ENCODE measurements around the gene SUCO. TPM values are rescaled to one million over a fixed set of nuclear protein-coding genes. Genes with fewer than 3 reads are reported as not detected.
A peak's percentile ranks its signal among the peaks of the same experiment; 100 is the strongest.

SUCO gene
- total and polyA plus RNA-seq, 5 experiments from 2014 or later = 10.3 to 63.1 (median 14.6) TPM

- Mint-ChIP-seq H3K9me3 (no peaks in the 10 kb centered on the region), H3K27ac (no peak overlapping the region), H3K4me3 (no peak overlapping the region), H3K27me3 (no peaks in the 10 kb centered on the region), H3K4me1 (peaks cover 27 to 54% (median 38%) of the 10 kb centered on the region in 4 donors), H3K36me3 (no peaks in the 10 kb centered on the region)
- POLR2A ChIA-PET = no interaction called here
- ATAC-seq (no peak), DNase-seq (no peak)
These were observed 12.6 kb downstream of the SUCO start for GRCh38 chr1:172545396-172546004.

GRCh38 chr1:172547071-172547470 lies 14.1 kb downstream of the SUCO start:
- no peak for ATAC-seq
- H3K27ac Mint-ChIP-seq = no peak overlapping the region
- DNase-seq = no peak
- no peaks in the 10 kb centered on the region for H3K9me3 Mint-ChIP-seq
- peaks cover 0 to 7% (median 0%) of the 10 kb centered on the region in 3 donors for H3K36me3 Mint-ChIP-seq
- H3K4me1 Mint-ChIP-seq = peaks cover 20 to 49% (median 33%) of the 10 kb centered on the region in 4 donors
- no peaks in the 10 kb centered on the region for H3K27me3 Mint-ChIP-seq
- H3K4me3 Mint-ChIP-seq = no peak overlapping the region
- POLR2A ChIA-PET = no interaction called here

DNA sequence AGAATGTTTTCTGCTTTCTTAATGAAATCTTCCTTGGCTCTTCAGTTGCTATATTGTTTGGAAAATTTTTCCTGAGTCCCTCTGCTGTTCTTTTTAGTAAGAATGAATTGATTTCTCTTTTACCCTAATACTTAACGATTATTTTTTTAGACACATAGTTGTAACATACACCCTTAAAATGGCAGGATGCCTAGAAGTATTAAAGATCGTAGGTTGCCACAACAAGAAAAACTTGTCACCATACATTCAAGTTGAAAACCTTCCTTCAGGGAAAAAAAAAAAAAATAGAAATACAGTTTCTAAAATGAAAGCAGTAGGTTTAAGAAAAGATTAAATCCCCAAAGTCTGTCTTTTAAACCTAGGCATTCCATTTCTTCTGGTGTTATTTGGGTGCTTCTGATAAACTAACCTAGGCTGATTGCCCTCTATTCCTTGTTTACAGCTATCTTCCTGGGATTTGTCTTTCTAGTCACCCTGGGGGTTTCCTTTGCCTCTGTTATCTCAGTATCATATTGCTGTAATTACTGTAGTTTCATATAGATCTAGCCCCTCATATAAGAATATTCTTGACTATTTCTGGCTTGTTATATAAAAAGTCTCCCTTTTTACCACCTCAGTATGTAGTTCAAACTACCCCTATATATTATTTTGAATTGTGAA lies 16.8 kb downstream of the SUCO start:
- H3K4me3 Mint-ChIP-seq = peak overlapping the region in 2 of 10 donors; percentile 46 to 49
- peaks cover 0 to 21% (median under 1%) of the 10 kb centered on the region in 3 donors for H3K36me3 Mint-ChIP-seq
- peak overlapping the region in 2 of 10 donors; percentile 21 to 28 for H3K27ac Mint-ChIP-seq
- no peaks in the 10 kb centered on the region for H3K9me3 Mint-ChIP-seq
- H3K4me1 Mint-ChIP-seq = peaks cover 16 to 46% (median 33%) of the 10 kb centered on the region in 4 donors
- POLR2A ChIA-PET = interaction anchor here (0.6 kb wide), 1 partner anchor 1279 kb away, joined by 4 read pairs; no protein-coding TSS in a partner anchor
- no peaks in the 10 kb centered on the region for H3K27me3 Mint-ChIP-seq
- ATAC-seq (no peak), DNase-seq (no peak)

GRCh38 chr1:172551279-172551678 lies 18.3 kb downstream of the SUCO start:
- POLR2A ChIA-PET = no interaction called here
- ATAC-seq (no peak), DNase-seq (no peak)
- peaks cover 3 to 37% (median 4%) of the 10 kb centered on the region in 3 donors for H3K36me3 Mint-ChIP-seq
- no peaks in the 10 kb centered on the region for H3K9me3 Mint-ChIP-seq
- H3K27me3 Mint-ChIP-seq = no peaks in the 10 kb centered on the region
- no peak overlapping the region for H3K4me3 Mint-ChIP-seq
- H3K4me1 Mint-ChIP-seq = peaks cover 23 to 52% (median 38%) of the 10 kb centered on the region in 4 donors
- no peak overlapping the region for H3K27ac Mint-ChIP-seq

GRCh38 chr1:172554915-172555314 lies 22.0 kb downstream of the SUCO start:
- DNase-seq (no peak), ATAC-seq (no peak)
- H3K9me3 Mint-ChIP-seq = no peaks in the 10 kb centered on the region
- POLR2A ChIA-PET = no interaction called here
- H3K27me3 Mint-ChIP-seq = no peaks in the 10 kb centered on the region
- H3K36me3 Mint-ChIP-seq = peaks cover 3 to 69% (median 21%) of the 10 kb centered on the region in 3 donors
- H3K27ac Mint-ChIP-seq = peak overlapping the region in 1 of 10 donors; percentile 11
- peaks cover 12 to 27% (median 18%) of the 10 kb centered on the region in 4 donors for H3K4me1 Mint-ChIP-seq
- H3K4me3 Mint-ChIP-seq = no peak overlapping the region

- H3K4me3 Mint-ChIP-seq = no peak overlapping the region
- H3K4me1 Mint-ChIP-seq = peaks cover 5 to 16% (median 10%) of the 10 kb centered on the region in 4 donors
- H3K9me3 Mint-ChIP-seq = no peaks in the 10 kb centered on the region
- ATAC-seq (no peak), DNase-seq (no peak)
- H3K27me3 Mint-ChIP-seq = no peaks in the 10 kb centered on the region
- POLR2A ChIA-PET = no interaction called here
- no peak overlapping the region for H3K27ac Mint-ChIP-seq
- peaks cover 3 to 82% (median 28%) of the 10 kb centered on the region in 3 donors for H3K36me3 Mint-ChIP-seq
These were observed 23.5 kb downstream of the SUCO start for GRCh38 chr1:172556461-172556860.

DNA sequence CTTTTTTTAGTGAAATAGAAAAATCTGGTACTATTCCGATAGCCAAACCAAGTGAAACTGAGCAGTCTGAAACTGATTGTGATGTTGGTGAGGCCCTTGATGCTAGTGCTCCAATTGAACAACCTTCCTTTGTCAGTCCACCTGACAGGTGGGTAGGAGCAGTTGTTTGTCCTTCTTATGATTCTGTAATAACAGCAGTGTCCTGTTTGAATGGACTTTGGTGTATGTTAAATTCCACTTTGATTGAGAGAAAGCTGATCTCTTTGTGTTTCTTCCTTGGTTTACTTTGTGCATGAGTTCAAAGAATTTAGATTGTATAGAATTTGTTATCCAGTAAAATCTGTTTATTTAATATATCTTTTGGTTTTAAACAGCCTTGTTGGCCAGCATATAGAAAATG lies 24.3 kb downstream of the SUCO start:
- Mint-ChIP-seq H3K4me1 (peaks cover 5 to 10% (median 8%) of the 10 kb centered on the region in 4 donors), H3K9me3 (no peaks in the 10 kb centered on the region), H3K27ac (no peak overlapping the region), H3K4me3 (no peak overlapping the region), H3K27me3 (no peaks in the 10 kb centered on the region), H3K36me3 (peaks cover 3 to 84% (median 33%) of the 10 kb centered on the region in 3 donors)
- no peak for DNase-seq
- ATAC-seq = no peak
- POLR2A ChIA-PET = no interaction called here

GRCh38 chr1:172559572-172560210 lies 26.7 kb downstream of the SUCO start:
- Mint-ChIP-seq H3K4me1 (peaks cover 5 to 15% (median 8%) of the 10 kb centered on the region in 4 donors), H3K4me3 (no peak overlapping the region), H3K27me3 (no peaks in the 10 kb centered on the region), H3K36me3 (peaks cover 12 to 94% (median 52%) of the 10 kb centered on the region in 3 donors), H3K27ac (no peak overlapping the region), H3K9me3 (no peaks in the 10 kb centered on the region)
- POLR2A ChIA-PET = no interaction called here
- no peak for ATAC-seq
- DNase-seq = no peak

GRCh38 chr1:172561252-172561651 lies 28.3 kb downstream of the SUCO start:
- Mint-ChIP-seq H3K27me3 (no peaks in the 10 kb centered on the region), H3K4me1 (peaks cover 0 to 9% (median 4%) of the 10 kb centered on the region in 4 donors), H3K4me3 (no peak overlapping the region), H3K27ac (peak overlapping the region in 1 of 10 donors; percentile 37), H3K36me3 (peaks cover 9 to 94% (median 52%) of the 10 kb centered on the region in 3 donors), H3K9me3 (no peaks in the 10 kb centered on the region)
- POLR2A ChIA-PET = no interaction called here
- no peak for ATAC-seq
- DNase-seq = no peak

DNA sequence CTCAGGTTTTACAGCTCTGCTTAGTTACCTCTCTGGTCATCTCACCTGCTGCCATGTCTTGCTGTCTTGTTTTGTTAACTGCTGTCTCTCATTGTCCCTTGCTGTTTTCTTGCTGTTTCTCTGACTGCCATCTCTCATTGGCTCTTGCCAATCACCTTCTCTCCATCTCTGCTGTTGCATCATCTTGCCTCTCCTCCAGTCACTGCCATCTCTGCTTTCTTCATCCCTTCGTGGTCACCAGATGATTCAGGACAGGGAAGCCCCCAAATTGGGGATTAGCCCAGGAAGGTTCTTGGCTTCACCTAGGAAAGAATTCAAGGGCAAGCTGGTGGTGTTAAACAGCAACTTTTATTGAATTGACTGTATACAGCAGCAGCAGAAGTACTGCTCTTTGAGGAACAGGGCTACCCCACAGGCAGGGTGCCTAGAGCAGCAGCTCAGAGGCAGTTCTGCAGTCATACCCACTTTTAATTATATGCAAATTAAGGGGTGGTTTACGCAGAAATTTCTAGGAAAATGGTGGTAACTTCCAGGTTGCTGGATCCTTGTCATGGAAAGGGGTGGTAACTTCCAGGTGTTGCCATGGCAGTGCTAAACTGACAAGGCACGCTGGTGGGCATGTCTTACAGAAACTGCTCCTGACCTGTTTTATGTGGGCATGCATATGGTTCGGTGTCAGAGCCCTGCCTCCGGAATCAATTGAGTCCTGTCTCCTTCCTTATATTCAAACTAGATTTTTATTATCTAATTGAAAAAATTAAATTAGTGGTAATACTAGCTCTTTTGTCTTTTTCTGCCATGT lies 33.4 kb downstream of the SUCO start:
- peak overlapping the region in 6 of 10 donors; percentile 22 to 65 (median 48) for H3K27ac Mint-ChIP-seq
- ATAC-seq = no peak

GRCh38 chr1:172567720-172568119 lies 34.8 kb downstream of the SUCO start:
- Mint-ChIP-seq H3K9me3 (peaks cover 0 to 8% (median 5%) of the 10 kb centered on the region in 9 donors), H3K4me1 (peaks cover 0 to 8% (median 3%) of the 10 kb centered on the region in 4 donors), H3K36me3 (peaks cover 16 to 76% (median 39%) of the 10 kb centered on the region in 3 donors), H3K4me3 (no peak overlapping the region), H3K27ac (peak overlapping the region in 3 of 10 donors; percentile 8 to 40 (median 33)), H3K27me3 (no peaks in the 10 kb centered on the region)
- DNase-seq (no peak), ATAC-seq (no peak)
- POLR2A ChIA-PET = no interaction called here

More for the DNA sequence above, 33.4 kb downstream of the SUCO start:
- Mint-ChIP-seq H3K9me3 (peaks cover 0 to 8% (median 5%) of the 10 kb centered on the region in 9 donors), H3K4me3 (no peak overlapping the region), H3K27me3 (no peaks in the 10 kb centered on the region), H3K4me1 (peaks cover 0 to 9% (median 4%) of the 10 kb centered on the region in 4 donors), H3K36me3 (peaks cover 16 to 81% (median 48%) of the 10 kb centered on the region in 3 donors)
- POLR2A ChIA-PET = no interaction called here
- DNase-seq = no peak

- H3K27ac Mint-ChIP-seq = no peak overlapping the region
- peaks cover 0 to 8% (median 5%) of the 10 kb centered on the region in 9 donors for H3K9me3 Mint-ChIP-seq
- peaks cover 0 to 4% (median 0%) of the 10 kb centered on the region in 4 donors for H3K4me1 Mint-ChIP-seq
- no peak for ATAC-seq
- H3K36me3 Mint-ChIP-seq = peaks cover 6 to 68% (median 30%) of the 10 kb centered on the region in 3 donors
- no peaks in the 10 kb centered on the region for H3K27me3 Mint-ChIP-seq
- POLR2A ChIA-PET = interaction anchor here (0.6 kb wide), 1 partner anchor 145 kb away, joined by 3 read pairs; no protein-coding TSS in a partner anchor
- no peak for DNase-seq
- H3K4me3 Mint-ChIP-seq = no peak overlapping the region
These were observed 41.1 kb downstream of the SUCO start for GRCh38 chr1:172574080-172574479.
